HL-60 (cell line): Measurements from ENCODE around the gene ZNF585A.

Experiments
- CTCF ChIP-seq: IDR thresholded peaks from one replicate; pipeline ENCODE4 v1.5.1; 2011; ENCODE audit warnings: low read length, control low read depth, inconsistent platforms; ENCODE audit not compliant: insufficient read depth
- GABPA ChIP-seq: IDR thresholded peaks from 2 replicates; pipeline ENCODE4 v1.6.1; 2012; ENCODE audit warnings: low read depth
- POLR2AphosphoS5 ChIP-seq: IDR thresholded peaks from 2 replicates; pipeline ENCODE4 v1.6.1; 2012; ENCODE audit warnings: low read depth
- TF ChIP-seq, protein P1 (sequence below): IDR thresholded peaks from 2 replicates; pipeline ENCODE4 v1.6.1; 2012; ENCODE audit warnings: low read depth; ENCODE audit not compliant: insufficient replicate concordance

- TF ChIP-seq CTCF (no peak), POLR2AphosphoS5 (no peak), GABPA (no peak)
- TF ChIP-seq, protein P1, sequence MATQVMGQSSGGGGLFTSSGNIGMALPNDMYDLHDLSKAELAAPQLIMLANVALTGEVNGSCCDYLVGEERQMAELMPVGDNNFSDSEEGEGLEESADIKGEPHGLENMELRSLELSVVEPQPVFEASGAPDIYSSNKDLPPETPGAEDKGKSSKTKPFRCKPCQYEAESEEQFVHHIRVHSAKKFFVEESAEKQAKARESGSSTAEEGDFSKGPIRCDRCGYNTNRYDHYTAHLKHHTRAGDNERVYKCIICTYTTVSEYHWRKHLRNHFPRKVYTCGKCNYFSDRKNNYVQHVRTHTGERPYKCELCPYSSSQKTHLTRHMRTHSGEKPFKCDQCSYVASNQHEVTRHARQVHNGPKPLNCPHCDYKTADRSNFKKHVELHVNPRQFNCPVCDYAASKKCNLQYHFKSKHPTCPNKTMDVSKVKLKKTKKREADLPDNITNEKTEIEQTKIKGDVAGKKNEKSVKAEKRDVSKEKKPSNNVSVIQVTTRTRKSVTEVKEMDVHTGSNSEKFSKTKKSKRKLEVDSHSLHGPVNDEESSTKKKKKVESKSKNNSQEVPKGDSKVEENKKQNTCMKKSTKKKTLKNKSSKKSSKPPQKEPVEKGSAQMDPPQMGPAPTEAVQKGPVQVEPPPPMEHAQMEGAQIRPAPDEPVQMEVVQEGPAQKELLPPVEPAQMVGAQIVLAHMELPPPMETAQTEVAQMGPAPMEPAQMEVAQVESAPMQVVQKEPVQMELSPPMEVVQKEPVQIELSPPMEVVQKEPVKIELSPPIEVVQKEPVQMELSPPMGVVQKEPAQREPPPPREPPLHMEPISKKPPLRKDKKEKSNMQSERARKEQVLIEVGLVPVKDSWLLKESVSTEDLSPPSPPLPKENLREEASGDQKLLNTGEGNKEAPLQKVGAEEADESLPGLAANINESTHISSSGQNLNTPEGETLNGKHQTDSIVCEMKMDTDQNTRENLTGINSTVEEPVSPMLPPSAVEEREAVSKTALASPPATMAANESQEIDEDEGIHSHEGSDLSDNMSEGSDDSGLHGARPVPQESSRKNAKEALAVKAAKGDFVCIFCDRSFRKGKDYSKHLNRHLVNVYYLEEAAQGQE: no peak
These were observed 47.9 kb upstream of the ZNF585A start for GRCh38 chr19:37220383-37220782.
